A673 (cell line): Measurements from ENCODE around the gene SFXN5. TPM values are rescaled to one million over a fixed set of nuclear protein-coding genes. Genes with fewer than 3 reads are reported as not detected.
A peak's percentile ranks its signal among the peaks of the same experiment; 100 is the strongest.
"Not testable (repeated sequence)": the region's sequence is repeated elsewhere in the genome, so short reads cannot be mapped to it uniquely, and the experiment has no call there.

Experiments
- Bru-seq: library from RNA; stranded (reverse); fragments of 400-500 nt; gene quantifications from one replicate; lab custom pipeline; 2021; lab: Mats Ljungman, UMichigan
- BruChase-seq, 2 experiments: library from RNA; stranded (reverse); fragments of 400-500 nt; gene quantifications; one replicate each; lab custom pipeline; 2021; lab: Mats Ljungman, UMichigan
- BruUV-seq: library from RNA; stranded (reverse); fragments of 400-500 nt; replicated peaks from 2 replicates; lab custom pipeline; 2021; lab: Mats Ljungman, UMichigan
- CTCF ChIA-PET: fragments of 300-600 bp; sonication (Branson Sonifier 250); formaldehyde crosslinking; loops from one replicate; lab custom pipeline; 2022; ENCODE audit warnings: antibody characterized with exemption; lab: Charles Lee
- POLR2A ChIA-PET: fragments of 300-600 bp; sonication (Branson Sonifier 250); formaldehyde crosslinking; loops from one replicate; lab custom pipeline; 2022; ENCODE audit warnings: antibody characterized with exemption; ENCODE audit not compliant: low non-redundant PET; lab: Charles Lee
- DNase-seq: peaks from one replicate; pipeline ENCODE4 v3.0.0-alpha.2; 2015; ENCODE audit warnings: low spot score
- H3K27ac ChIP-seq: fragments of 200-600 bp; sonication (generic); 2 replicates; pipeline ENCODE4 v1.5.1; 2016; ENCODE audit warnings: mixed run types, low read depth, mild to moderate bottlenecking, mixed read lengths, antibody characterized with exemption, low read length; ENCODE audit not compliant: poor library complexity, severe bottlenecking
- H3K27me3 ChIP-seq: fragments of 200-600 bp; sonication (generic); replicated peaks from 2 replicates; pipeline ENCODE4 v1.6.1; 2017; ENCODE audit warnings: mixed run types, low read depth, mild to moderate bottlenecking, mixed read lengths, antibody characterized with exemption, low read length; ENCODE audit not compliant: insufficient read depth, poor library complexity
- H3K36me3 ChIP-seq: fragments of 200-600 bp; sonication (generic); 2 replicates; pipeline ENCODE4 v1.6.1; 2016; ENCODE audit warnings: mixed run types, mild to moderate bottlenecking, mixed read lengths, antibody characterized with exemption, low read length; ENCODE audit not compliant: insufficient read depth, poor library complexity, severe bottlenecking
- H3K4me1 ChIP-seq: fragments of 200-600 bp; sonication (generic); 2 replicates; pipeline ENCODE4 v1.6.1; 2017; ENCODE audit warnings: mixed run types, mild to moderate bottlenecking, mixed read lengths, antibody characterized with exemption, low read length; ENCODE audit not compliant: insufficient read depth, poor library complexity, severe bottlenecking
- H3K4me3 ChIP-seq: fragments of 200-600 bp; sonication (generic); 2 replicates; pipeline ENCODE4 v1.5.1; 2016; ENCODE audit warnings: low read depth, mixed run types, mild to moderate bottlenecking, mixed read lengths, low read length; ENCODE audit not compliant: poor library complexity, severe bottlenecking
- H3K9me3 ChIP-seq: fragments of 200-600 bp; sonication (generic); 2 replicates; pipeline ENCODE4 v1.6.1; 2016; ENCODE audit warnings: mixed run types, low read depth, mild to moderate bottlenecking, mixed read lengths, antibody characterized with exemption, low read length; ENCODE audit not compliant: poor library complexity, severe bottlenecking
- CTCF ChIP-seq: fragments of 300-800, 200-600 bp; sonication (generic); conservative IDR thresholded peaks from 2 replicates; pipeline ENCODE4 v1.5.1; 2017; ENCODE audit warnings: low read depth, mild to moderate bottlenecking, antibody characterized with exemption, low read length, moderate library complexity, mixed read lengths
- EZH2 ChIP-seq: fragments of 200-600 bp; sonication (generic); IDR thresholded peaks from 2 replicates; pipeline ENCODE4 v1.6.1; 2017; ENCODE audit warnings: borderline replicate concordance, low read depth, mild to moderate bottlenecking, mixed read lengths, antibody characterized with exemption, low read length; ENCODE audit not compliant: poor library complexity, severe bottlenecking
- intact Hi-C: fragments of 100-400 bp; cut with micrococcal nuclease; formaldehyde crosslinking; loops from one replicate; pipeline ENCODE4 v1.10.0; 2022; ENCODE audit not compliant: unreplicated experiment
- long read RNA-seq: library from polyadenylated mRNA; stranded (forward); transcript quantifications from one replicate; pipeline ENCODE4 v2.0.0, GENCODE V29; 2022
- total RNA-seq: library from RNA; stranded (reverse); gene quantifications from 2 replicates; pipeline ENCODE4 v1.2.3, GENCODE V29; 2021

The SFXN5 gene
- total RNA-seq (23.1 and 23.3 TPM in 2 replicates), Bru-seq, nascent RNA (percentile 67 among the genes with signal in this experiment), BruChase-seq, experiment 1, labeled RNA remaining after a 2-hour chase (percentile 72 among the genes with signal in this experiment), BruChase-seq, experiment 2, labeled RNA remaining after a 6-hour chase (percentile 62 among the genes with signal in this experiment)
- long read RNA-seq, full-length matches to known transcripts: 14 of 41 reads
- long read RNA-seq, partial matches to known transcripts: 1 of 41 reads
- long read RNA-seq, other reads (novel, unspliced or antisense): 26 of 41 reads

- intact Hi-C loops: loop anchor here (2.0 kb wide), 1 partner anchor 79 kb away; no protein-coding TSS in a partner anchor
- CTCF ChIA-PET: interaction anchor here (1.0 kb wide), 1 partner anchor 13 kb away, joined by 3 read pairs; no protein-coding TSS in a partner anchor
- no TSS peak for BruUV-seq
- no peak for TF ChIP-seq EZH2
- TF ChIP-seq CTCF: no peak; the same call in 1 of the 2 replicates
- H3K4me1 ChIP-seq: no peaks in the 10 kb centered on the region
- no peaks in the 10 kb centered on the region for H3K9me3 ChIP-seq
- no peaks in the 10 kb centered on the region for H3K27me3 ChIP-seq
- peak within 1 kb of the TSS; percentile 78 for H3K4me3 ChIP-seq
- H3K36me3 ChIP-seq: no peaks in the 10 kb centered on the region
- DNase-seq: peak; percentile 94
- POLR2A ChIA-PET: no interaction called here
- H3K27ac ChIP-seq: peak within 1 kb of the TSS; percentile 94
Observed at GRCh38 chr2:73071360-73072128, at the start of gene SFXN5. Gene SFXN5 (minus strand): TSS chr2:73071712. CDS start chr2:73071705, 7 bp downstream.

- DNase-seq, BruUV-seq, H3K4me1 ChIP-seq, CTCF ChIA-PET, H3K27me3 ChIP-seq, H3K27ac ChIP-seq, H3K4me3 ChIP-seq, intact Hi-C loops, H3K9me3 ChIP-seq, H3K36me3 ChIP-seq, POLR2A ChIA-PET: not testable (repeated sequence)
Observed at GRCh38 chr2:73119611-73120239, 48.2 kb upstream of the SFXN5 start.

GRCh38 chr2:73117441-73117840, 45.9 kb upstream of the SFXN5 start:
- POLR2A ChIA-PET: no interaction called here

More at GRCh38 chr2:73117441-73117840, 45.9 kb upstream of the SFXN5 start:
- BruUV-seq: no TSS peak
- DNase-seq: no peak
- no peak for TF ChIP-seq EZH2
- TF ChIP-seq CTCF: no peak
- Histone ChIP-seq H3K4me3 (no peak overlapping the region), H3K4me1 (no peaks in the 10 kb centered on the region), H3K27me3 (no peaks in the 10 kb centered on the region), H3K36me3 (no peaks in the 10 kb centered on the region), H3K9me3 (no peaks in the 10 kb centered on the region), H3K27ac (no peak overlapping the region)
- intact Hi-C loops: no loop called here
- CTCF ChIA-PET: no interaction called here
